Cerebellar cortex (tissue), 1 donor: ENCODE measurements around the gene CREB3L1.

Source experiments
- DNase-seq: peaks from one replicate; pipeline ENCODE4 v3.0.0-alpha.2; 2015; ENCODE audit warnings: low spot score

CREB3L1 gene, protein sequence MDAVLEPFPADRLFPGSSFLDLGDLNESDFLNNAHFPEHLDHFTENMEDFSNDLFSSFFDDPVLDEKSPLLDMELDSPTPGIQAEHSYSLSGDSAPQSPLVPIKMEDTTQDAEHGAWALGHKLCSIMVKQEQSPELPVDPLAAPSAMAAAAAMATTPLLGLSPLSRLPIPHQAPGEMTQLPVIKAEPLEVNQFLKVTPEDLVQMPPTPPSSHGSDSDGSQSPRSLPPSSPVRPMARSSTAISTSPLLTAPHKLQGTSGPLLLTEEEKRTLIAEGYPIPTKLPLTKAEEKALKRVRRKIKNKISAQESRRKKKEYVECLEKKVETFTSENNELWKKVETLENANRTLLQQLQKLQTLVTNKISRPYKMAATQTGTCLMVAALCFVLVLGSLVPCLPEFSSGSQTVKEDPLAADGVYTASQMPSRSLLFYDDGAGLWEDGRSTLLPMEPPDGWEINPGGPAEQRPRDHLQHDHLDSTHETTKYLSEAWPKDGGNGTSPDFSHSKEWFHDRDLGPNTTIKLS

DNA sequence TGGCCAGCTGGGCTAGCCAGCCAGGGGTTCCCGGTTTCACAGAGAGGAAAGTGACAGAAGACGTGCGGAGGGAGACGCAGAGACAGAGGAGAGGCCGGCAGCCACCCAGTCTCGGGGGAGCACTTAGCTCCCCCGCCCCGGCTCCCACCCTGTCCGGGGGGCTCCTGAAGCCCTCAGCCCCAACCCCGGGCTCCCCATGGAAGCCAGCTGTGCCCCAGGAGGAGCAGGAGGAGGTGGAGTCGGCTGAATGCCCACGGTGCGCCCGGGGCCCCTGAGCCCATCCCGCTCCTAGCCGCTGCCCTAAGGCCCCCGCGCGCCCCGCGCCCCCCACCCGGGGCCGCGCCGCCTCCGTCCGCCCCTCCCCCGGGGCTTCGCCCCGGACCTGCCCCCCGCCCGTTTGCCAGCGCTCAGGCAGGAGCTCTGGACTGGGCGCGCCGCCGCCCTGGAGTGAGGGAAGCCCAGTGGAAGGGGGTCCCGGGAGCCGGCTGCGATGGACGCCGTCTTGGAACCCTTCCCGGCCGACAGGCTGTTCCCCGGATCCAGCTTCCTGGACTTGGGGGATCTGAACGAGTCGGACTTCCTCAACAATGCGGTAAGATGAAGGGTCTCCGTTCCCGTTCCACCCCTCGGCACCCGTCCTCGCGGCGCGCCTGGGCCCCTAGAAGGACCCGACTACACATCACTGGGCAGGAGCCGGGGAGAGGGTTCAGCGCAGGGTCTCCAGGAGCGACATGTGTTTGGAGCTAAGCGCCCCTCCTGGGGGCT lies at the start of gene CREB3L1:
Gene CREB3L1 (plus strand): TSS at position 41 of the 765 bp plus-strand sequence. CDS start 450 bp downstream, at position 491.
- DNase-seq = no peak

DNA sequence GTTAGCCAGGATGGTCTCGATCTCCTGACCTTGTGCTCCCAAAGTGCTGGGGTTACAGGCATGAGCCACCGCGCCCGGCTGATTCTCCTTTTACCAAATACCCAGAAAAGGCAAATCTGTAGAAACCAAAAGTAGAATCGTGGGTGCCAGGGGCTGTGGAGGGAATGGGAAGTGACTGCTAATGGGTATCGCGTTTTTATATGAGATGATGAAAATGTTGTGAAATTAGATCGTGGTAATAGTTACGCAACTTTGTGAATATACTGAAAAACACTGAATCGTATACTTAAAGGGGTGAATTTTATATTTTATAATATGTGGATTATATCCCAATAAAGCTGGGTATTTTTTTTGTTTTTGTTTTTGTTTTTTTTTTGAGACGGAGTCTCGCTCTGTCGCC lies 48.2 kb upstream of the CREB3L1 start:
- DNase-seq = no peak

DNA sequence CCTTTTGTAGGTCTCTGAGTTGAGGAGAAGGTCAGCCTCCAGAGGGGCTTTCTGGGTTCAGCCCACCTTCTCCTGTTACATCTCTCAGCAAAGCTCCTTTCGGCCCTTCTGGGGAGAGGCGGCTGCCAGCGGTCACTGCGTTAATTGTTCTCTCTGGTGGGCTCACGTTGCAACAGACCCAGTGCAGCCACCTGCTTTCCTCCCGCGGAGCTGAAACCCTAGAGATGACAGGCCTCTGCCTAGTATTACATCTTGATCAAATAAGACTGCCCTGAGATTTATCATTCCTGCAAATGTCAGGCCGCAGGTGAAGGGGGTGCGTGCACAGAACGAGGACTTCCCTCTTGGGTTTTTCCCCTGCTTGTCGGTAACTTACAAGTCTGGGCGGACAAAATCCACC lies 43.2 kb upstream of the CREB3L1 start:
- DNase-seq = no peak

DNA sequence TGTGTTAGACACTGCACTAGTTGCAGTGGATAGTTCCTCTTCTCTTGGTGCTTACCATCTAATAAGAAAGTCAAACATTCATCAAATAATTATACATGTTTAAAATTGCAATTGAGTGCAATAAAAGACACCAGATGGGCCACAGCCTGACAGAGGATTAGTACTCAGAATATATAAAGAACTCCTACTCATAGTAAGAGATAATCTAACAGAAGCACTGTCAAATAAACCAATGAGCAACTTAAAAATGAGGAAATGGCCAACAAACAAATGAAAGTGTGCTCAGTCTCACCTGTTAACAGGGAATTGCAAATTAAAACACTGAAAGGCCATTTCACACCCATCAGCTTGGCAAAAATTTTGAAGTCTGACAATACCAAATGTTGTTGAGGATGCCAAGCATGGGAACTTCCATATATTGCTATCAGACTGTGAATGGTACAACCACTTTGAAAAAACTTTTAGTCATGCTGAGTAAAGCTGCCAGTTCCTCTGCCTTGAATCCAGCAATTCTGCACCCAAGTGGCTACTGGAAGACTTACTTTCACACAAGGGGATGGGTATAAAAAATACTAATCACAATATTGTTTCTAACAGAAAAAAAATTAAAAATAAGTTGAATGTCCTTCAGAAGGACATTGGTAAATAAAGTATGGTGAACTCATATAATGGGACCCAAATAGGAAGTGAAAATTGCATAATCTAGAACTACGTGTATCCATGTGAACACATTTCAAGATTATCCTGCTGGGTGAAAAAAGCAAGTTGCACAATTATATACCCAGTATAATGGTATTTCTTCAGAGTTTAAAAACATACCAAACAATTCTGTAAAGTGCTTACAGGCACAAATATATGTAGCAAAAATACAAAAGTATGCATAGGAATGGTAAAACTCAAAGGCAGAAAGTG lies 41.4 kb upstream of the CREB3L1 start:
- DNase-seq = no peak

DNA sequence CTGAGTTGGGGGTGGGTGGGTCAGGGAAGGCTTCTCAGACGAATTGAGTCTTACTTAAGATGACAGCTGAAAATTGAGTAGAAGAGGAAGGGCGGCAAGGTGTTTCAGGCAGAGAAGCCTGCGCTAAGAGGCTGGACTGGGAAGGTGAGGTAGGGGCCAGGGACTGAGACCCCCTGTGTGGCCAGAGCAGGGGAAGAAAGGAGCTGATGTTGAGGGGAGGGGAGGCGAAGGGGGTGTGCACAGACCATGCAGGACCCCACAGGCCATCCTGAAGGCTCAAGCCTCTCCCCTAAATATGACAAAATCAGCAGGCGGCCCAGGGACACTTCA lies 40.6 kb upstream of the CREB3L1 start:
- no peak for DNase-seq

DNA sequence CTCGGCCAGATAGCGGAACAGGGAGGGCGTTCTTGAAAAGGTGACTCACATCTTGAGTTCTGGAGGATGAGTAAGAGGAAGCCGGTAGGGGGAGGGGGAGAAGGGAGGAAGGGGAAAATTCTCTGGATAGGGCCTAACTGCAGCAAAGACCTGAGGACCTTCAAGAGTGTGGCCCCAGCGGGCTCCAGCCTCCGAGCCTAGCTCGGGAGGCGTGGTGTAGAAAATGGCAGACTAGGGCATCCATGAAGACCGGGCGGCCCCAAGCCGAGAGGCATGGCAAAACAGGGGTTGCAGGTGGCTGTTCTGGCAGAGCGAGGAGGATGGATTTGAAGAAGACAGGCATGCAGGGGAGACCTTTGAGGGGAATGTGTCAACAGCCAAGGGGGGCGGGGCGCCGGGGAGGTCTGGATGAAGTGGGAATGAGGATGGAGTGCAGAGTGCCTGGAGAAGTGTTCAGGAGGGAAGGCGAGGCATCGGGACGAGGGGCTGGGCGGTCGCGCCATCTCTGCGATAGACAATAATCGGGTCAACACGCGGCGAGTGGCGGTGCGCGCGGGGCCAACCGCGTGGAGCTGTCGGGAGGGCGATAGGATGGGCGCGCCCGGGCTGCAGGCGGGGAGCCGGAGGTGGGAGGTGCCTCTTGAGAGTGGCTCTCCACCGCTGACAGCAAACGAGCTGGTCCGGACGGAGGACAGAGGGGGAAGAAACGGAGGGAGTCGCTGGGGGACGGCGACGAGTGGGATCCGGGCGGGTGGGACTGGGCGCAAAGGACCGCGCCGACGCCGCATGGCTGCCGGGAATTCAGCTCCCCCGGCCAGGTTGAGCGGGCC lies 40.0 kb upstream of the CREB3L1 start:
- no peak for DNase-seq

DNA sequence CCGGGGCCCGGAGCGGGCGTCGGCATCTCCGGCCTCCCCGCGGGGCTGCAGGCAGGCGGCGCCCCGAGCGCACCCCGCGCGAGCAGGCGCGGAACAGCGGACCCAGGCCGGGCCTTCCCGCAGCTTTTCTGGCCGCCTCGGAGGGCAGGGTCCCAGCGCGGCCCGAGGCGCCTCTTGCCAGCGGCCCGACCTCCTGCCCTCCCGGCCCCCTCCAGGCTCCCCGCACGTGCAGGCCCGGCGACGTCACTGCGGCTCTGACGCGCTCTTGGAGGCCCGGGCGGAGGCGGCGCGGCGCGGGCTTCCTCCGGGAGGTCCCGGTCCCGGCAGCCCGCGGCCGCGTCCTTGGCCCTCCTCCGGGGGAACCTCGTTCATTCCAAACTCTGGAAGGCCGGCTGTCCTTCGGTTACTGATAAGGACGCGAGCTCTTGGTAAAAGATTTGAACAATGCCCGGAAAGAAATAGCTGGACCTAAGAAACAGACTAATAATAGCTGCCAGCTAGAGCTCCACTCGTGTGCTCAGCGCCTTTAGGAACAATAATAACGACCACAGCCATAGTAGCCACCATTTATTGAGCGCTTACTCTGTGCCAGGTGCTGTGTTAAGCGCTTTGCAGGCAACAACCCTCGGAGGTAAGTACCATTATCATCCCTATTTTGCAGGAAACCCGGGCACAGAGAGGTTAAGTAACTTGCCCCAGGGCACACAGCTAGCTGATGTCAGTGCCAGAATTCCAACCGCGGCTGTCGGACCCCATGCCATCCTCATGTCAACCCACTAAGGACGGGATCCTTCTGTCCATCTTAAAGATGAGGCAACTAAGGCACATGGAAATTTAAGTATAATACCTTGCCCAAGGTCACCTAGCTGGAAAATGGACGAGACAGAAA lies 39.1 kb upstream of the CREB3L1 start:
- DNase-seq = no peak

DNA sequence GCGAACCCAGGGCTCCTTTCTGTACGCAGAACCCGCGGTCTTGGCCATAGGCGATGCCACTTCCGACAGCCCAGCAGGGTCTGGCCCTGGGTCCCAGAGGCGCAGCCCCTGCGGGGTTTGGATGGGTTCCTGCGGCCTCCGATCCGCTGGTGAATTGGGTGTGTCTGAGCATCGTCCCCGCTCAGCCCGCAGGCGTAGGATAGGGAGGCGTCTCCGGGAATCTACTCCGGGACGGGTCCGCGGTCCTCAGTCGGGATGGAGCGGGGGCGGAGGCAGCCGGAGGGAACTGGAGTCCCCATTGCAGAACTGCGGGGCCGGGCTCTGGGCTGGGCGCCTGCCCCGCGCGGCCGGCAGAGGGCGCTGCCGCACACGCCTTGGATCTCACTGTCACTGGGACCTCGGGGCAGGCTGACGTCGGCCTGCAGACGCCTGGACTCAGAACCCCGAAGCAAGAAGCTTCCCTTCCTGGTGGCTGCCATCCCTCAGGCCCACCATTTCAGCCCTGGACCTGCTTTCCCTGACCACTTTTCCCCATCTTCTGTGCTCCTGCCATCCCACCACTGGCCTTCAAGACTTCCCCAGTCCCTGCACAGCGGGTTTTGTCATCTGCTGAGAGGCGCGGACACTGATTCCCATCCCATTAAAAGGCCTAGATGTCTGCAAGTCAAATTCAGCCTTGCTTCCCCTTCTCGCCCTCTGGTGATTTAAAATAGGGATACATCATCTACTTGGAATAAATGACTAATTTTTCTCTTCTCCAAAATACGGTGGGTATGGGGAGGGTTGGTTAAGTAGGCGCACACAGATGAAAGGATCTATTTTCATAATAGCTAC lies 38.3 kb upstream of the CREB3L1 start:
- peak; percentile 80 for DNase-seq

DNA sequence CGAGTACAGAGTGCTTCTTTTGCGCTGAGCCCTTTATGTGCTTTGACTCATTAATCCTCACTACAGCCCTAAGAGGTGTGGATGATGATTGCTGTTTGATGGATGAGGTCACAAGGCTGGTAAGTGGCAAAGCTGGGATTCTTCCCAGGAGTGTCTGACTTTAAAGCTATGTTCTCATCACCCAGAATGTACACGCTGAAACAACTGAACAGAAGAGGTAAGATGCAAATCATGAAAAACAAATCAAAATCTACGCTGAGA lies 37.7 kb upstream of the CREB3L1 start:
- no peak for DNase-seq

DNA sequence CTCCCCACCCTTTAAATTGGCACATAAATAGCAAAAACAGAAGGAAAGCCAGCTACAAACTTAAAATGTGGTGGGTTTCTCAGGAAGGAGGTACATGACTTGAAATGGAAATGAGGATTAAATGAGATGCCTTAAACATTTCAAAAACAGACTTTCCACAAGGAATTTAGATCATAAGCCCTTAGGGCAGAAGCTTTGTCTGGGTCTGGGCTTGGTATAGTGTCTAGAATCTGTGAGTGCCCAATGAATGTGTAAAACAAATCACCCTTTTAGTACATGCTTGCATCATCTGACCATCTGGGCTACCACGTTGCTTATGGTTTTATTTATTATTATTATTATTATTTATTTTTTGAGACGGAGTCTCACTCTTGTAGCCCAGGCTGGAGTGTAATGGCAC lies 37.1 kb upstream of the CREB3L1 start:
- no peak for DNase-seq

DNA sequence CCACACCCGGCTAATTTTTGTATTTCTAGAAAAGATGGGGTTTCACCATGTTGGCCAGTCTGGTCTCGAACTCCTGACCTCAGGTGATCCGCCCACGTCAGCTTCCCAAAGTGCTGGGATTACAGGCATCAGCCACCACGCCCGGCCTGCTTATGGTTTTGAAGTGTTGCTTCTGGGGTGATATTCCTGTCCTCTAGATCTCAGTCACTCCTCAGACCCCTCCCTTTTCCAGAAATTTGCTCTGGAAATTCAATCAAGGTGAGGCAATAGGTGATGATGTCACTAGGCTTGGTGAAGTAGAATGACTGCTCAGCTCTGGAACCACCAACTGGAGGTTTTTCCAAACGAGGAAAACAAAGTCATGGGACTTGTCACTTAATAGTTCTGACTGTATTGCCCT lies 36.6 kb upstream of the CREB3L1 start:
- DNase-seq = no peak

DNA sequence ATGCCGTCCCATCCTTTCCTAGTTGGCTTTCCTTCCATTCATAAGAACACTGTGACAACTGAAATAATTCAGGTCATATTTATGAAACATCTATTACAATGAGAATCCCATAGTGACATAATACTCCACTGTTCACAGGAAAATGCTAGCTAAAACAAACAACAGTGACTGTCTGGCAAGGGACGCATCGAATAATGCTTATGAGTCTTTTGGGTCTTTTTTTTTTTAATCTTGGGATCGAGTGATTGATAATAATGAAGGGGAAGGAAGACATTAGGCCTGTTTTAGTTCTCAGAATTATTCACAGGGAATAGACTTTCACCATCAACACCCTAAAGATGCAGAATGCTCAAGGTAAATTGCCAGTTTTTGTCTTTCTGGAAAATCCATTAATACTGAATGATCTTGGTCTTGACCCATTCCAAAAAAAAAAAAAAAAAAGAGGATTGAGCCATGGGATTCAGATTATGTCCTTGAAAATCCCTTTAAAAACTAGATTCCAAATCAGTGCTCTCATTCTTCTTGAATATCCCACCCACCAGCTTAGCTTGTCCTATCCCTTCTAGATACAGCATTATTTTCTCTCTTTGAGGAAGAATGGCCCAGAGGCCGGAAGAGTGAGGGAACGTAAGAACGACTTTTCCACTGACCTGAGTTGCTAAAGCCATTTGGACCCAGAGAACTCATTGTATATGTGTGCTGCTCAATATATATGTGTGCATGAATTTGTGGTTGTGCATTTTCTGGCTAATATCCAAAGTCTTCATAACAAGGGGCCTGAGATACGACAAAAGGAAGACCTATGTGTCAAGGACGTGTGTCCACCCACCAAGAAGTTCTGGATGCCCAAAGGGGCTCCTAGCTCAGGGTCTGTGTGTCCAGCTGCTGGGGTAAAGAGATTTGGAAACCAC lies 35.2 kb upstream of the CREB3L1 start:
- DNase-seq = no peak

DNA sequence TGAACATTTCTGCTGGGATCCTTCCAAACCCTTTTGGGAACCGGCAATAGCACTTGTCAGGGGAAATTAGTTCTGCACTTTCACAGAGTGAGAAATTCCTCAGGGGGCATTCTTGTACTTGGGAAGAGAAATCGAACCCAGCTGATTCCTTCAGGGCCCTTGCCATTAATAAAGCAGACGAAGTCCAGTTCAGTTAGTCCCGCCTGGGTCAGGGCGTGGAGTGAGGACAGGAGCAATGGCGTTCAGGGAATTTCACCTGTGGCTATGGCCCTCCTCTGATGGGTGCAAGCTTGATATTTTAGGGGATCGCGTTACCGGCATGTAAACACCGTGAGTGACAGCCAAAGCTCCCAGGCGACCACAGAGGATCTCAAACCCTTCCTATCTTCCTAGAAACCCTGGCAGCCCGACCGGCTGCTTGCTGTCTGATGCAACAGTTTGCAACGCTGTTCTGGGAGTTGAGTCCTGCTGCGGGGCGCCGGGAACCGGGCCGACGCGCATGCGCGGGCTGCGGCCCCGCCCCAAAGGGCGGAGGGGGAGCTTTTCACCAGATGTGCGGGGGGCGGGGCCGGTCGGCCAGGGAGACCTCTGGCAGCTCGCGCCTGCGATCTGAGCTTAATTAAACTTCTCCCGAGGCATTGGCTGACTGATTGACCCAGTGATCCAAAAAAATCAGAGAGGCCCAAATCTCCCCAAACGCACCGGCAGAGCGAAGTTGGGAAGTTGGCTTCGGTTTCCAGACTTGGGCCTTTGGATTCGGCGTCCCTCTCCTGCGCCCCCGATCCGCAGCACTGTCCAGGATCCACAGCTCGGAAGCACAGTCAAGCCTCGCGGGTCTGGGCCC lies 34.3 kb upstream of the CREB3L1 start:
- peak; percentile 77 for DNase-seq

DNA sequence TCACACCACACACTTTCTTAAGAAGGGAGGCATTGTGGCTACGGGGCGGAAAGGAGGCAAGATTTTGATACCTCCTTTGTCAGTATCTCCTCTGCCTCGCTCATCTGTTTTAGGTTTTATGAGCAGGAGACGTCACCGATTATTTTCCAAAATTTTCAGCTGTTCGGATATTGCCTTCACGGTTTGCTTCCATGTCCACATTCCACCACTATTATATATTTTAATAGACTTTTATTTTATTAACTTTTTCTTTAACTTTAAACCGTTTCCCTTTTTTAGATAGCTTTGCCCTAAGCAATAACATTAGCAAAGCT lies 33.7 kb upstream of the CREB3L1 start:
- DNase-seq = no peak

DNA sequence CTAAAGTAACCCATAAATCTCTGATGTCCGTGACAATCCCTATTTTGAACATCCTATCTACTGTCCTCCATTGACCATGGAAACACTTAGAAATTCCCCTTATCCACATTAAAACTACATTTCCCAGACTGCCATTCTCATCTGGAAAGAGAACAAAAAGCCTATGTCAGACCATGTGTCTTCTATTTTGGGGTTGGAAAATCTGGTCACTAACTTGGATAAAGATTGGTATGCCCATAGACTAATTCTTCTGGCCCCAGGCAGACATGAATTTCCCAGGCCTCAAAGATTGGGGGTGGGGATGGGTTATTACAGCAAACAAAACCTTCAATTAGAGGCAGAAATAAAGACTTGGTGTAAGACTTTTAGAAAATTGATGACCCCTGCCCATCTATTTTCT lies 30.9 kb upstream of the CREB3L1 start:
- DNase-seq = no peak

DNA sequence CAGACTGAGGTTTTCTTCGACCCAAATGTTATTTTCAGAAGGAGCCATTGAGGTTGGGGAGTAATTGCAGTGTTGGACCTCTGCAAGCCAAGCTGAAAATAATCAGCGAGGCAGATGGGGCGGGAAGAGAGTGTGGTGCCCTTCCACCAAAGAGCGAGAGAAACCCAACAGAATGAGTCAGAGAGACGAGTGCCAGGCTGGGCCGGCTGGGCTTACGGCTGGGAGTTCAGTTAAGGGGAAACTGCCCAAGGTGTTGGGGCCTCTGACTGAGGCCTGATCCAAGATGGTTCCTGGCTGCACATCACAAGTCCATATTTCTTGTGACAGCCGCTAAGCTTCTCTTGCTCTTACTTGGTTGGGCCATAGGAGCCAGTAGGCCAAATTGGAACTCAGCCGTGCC lies 30.4 kb upstream of the CREB3L1 start:
- no peak for DNase-seq

DNA sequence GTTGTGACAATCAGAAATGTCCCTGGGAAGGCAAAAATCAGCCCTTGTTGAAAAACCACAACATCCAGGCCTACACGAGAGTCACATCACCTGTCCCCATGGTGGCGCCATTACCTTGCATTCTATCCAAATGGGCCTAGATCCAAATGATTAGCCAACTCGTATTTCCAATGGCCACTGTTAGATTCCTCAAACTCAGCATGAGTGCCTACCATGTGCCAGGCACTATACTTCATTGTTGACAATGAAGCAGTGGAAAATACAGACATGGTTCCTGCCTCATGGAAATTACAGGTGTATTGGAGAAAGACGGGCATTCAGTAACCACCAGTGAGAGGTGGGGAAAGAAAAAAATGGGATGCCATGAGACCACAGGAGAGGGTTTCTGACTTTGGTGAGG lies 29.8 kb upstream of the CREB3L1 start:
- peak; percentile 74 for DNase-seq
